Dendritic cell treated with granulocyte-macrophage colony-stimulating factor and Interleukin-4, amounts not matched to agents 40 ng/mL and 50 ng/mL, for 4 days (primary cell): ENCODE data around the gene TGM1.
A peak's percentile ranks its signal among the peaks of the same experiment; 100 is the strongest.
"Not testable (repeated sequence)": the region's sequence is repeated elsewhere in the genome, so short reads cannot be mapped to it uniquely, and the experiment has no call there.

ENCODE experiments used
- H3K27ac Mint-ChIP-seq: one replicate; pipeline ENCODE4 v1.8.0; 2022; ENCODE audit warnings: mild to moderate bottlenecking, mixed read lengths
- H3K27me3 Mint-ChIP-seq: one replicate; pipeline ENCODE4 v1.8.0; 2022; ENCODE audit warnings: mild to moderate bottlenecking, mixed read lengths
- H3K36me3 Mint-ChIP-seq: one replicate; pipeline ENCODE4 v1.8.0; 2022; ENCODE audit warnings: low read depth, mixed read lengths
- H3K4me1 Mint-ChIP-seq: one replicate; pipeline ENCODE4 v1.8.0; 2022; ENCODE audit warnings: low read depth, mixed read lengths
- H3K4me3 Mint-ChIP-seq: one replicate; pipeline ENCODE4 v1.8.0; 2022; ENCODE audit warnings: mild to moderate bottlenecking, moderate library complexity, mixed read lengths
- H3K9me3 Mint-ChIP-seq: one replicate; pipeline ENCODE4 v1.8.0; 2022; ENCODE audit warnings: mixed read lengths
- intact Hi-C: fragments of 100-400 bp; cut with micrococcal nuclease; formaldehyde crosslinking; loops from one replicate; pipeline ENCODE4 v1.15.0; 2022

TGM1 gene

DNA sequence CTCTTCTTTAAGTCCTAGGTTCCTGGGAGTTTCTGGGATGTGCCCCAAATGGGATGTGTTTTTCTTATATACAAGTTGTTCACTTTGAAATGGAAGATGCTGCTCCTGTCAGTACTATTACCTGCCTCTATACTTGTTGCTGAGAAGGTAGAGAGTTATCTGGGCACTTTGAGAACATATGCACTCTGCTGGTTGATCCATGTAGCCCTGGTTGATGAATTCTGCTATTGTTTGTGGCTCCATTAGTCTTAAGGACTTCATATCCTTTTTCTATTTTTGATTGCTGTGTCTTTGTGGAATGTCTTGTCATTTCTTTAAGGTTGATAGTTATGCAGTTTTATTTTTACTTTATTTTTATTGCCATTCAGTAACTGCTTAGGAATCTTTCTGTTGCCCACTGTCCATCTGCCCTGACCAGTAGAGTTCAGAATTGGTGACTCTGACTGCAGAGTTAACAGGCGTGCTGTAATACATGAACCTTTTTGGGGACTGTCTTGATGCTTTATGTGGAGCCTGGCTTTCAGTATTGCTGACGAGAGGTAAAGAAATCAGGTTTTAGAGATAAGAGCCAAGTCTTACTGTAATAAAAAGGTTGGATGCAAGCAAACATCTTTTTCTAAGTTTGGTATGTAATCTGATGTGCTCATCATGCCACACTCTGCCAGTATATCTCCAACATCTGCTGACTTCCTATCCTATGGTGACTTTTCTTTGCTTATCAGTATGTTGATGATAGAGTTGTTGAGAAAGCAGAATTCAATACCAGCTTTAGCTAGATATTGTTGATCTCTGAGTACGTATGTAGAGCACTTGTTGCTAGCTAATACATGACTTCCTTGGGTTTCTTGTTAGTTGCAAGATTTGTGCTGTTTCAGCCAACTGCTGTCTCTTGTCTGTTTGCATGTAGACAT lies 28.6 kb downstream of the TGM1 start:
- Mint-ChIP-seq H3K9me3 (no peaks in the 10 kb centered on the region), H3K36me3 (peaks cover 69% of the 10 kb centered on the region), H3K4me1 (peaks cover 74% of the 10 kb centered on the region), H3K27me3 (no peaks in the 10 kb centered on the region), H3K4me3 (no peak overlapping the region), H3K27ac (no peak overlapping the region)
- intact Hi-C loops = no loop called here

DNA sequence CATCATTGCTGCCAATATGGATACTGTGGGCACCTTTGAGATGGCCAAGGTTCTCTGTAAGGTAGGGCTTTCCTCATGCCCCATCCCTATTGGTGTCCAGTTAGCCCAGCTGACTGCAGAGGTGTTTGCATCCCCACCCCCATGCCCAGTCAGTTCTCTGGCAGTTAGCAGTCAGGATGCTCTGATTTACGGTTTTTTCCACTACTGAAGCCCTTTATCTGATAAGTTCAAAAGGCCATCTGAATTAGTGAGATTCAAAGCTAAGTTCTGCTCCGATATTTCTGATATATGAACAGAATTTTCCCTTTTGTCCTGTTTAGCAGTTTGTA lies 29.5 kb downstream of the TGM1 start:
- H3K27ac Mint-ChIP-seq = peak overlapping the region; percentile 88
- peaks cover 70% of the 10 kb centered on the region for H3K4me1 Mint-ChIP-seq
- H3K4me3 Mint-ChIP-seq = peak overlapping the region; percentile 92
- H3K9me3 Mint-ChIP-seq = no peaks in the 10 kb centered on the region
- H3K36me3 Mint-ChIP-seq = peaks cover 63% of the 10 kb centered on the region
- intact Hi-C loops = loop anchor here (2.0 kb wide), 1 partner anchor 87 kb away; the partner anchor contains the start of genes PSME2 and RNF31
- H3K27me3 Mint-ChIP-seq = no peaks in the 10 kb centered on the region

DNA sequence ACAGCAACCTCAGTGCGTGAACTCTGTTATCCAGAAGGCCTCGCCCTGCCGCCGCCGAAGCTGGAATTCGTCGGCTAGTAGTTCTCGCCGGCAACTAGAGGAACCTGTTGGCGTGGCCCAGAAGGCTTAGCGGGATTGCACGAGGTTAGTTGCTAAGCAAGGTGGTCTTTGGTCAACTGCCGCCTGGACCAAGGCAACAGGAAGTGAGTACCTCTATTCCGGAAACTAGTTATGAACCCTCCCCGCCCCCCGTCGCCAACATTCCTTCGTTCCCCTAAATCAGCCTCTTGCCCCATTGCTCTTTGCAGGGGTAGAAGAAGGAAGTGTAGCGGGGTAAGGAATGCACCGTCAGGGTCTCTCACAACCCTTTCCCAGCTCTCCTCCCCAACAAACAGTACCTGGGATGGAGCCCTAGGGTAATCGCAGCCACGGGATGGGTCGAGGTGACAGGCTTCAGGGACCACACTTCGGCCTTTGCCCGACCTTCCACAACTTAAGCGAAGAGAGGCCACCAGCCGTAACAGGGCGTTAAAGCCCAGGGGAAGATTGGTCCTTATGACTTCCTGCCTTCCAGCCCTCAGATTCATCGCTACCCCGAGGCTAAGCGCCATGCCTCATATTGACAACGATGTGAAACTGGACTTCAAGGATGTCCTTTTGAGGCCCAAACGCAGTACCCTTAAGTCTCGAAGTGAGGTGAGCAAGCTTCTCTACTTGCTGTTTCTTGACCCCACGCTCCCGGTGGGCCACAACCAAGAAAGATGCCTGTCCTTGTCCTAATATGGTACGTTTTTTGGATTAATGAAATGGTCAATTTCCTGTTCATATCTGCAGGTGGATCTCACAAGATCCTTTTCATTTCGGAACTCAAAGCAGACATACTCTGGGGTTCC lies 30.1 kb downstream of the TGM1 start, which contains the start of gene GMPR2:
GMPR2 (plus strand) TSS at position 285 of the 893 bp plus-strand sequence; CDS start at position 610, 325 bp downstream.
- intact Hi-C loops = loop anchor here (1.0 to 2.0 kb wide), 4 partner anchors 9 to 86 kb away; partner anchors contain the start of genes IPO4, MDP1, PSME2 and RNF31
- Mint-ChIP-seq H3K36me3 (peaks cover 63% of the 10 kb centered on the region), H3K4me1 (peaks cover 68% of the 10 kb centered on the region), H3K27ac (peak within 1 kb of the TSS; percentile 88), H3K4me3 (peak within 1 kb of the TSS; percentile 92), H3K9me3 (no peaks in the 10 kb centered on the region), H3K27me3 (no peaks in the 10 kb centered on the region)

GRCh38 chr14:24232121-24232644 lies 30.8 kb downstream of the TGM1 start, which contains the start of gene NEDD8:
NEDD8 (minus strand) TSS chr14:24232367; CDS start chr14:24232267, 100 bp downstream.
- H3K27ac Mint-ChIP-seq = peak within 1 kb of the TSS; percentile 88
- intact Hi-C loops = loop anchor here (1.0 to 2.0 kb wide), 4 partner anchors 10 to 85 kb away; partner anchors contain the start of genes IPO4, MDP1, PSME2 and RNF31
- no peaks in the 10 kb centered on the region for H3K27me3 Mint-ChIP-seq
- peak within 1 kb of the TSS; percentile 92 for H3K4me3 Mint-ChIP-seq
- H3K4me1 Mint-ChIP-seq = peaks cover 66% of the 10 kb centered on the region
- H3K36me3 Mint-ChIP-seq = peaks cover 63% of the 10 kb centered on the region
- no peaks in the 10 kb centered on the region for H3K9me3 Mint-ChIP-seq

- Mint-ChIP-seq H3K27ac (peak overlapping the region; percentile 88), H3K4me1 (peaks cover 62% of the 10 kb centered on the region), H3K4me3 (peak overlapping the region; percentile 92), H3K9me3 (no peaks in the 10 kb centered on the region), H3K36me3 (peaks cover 59% of the 10 kb centered on the region), H3K27me3 (no peaks in the 10 kb centered on the region)
- intact Hi-C loops = loop anchor here (1.0 to 2.0 kb wide), 4 partner anchors 11 to 85 kb away; partner anchors contain the start of genes IPO4, MDP1, PSME2 and RNF31
Measured at GRCh38 chr14:24231263-24232120, 31.5 kb downstream of the TGM1 start.

DNA sequence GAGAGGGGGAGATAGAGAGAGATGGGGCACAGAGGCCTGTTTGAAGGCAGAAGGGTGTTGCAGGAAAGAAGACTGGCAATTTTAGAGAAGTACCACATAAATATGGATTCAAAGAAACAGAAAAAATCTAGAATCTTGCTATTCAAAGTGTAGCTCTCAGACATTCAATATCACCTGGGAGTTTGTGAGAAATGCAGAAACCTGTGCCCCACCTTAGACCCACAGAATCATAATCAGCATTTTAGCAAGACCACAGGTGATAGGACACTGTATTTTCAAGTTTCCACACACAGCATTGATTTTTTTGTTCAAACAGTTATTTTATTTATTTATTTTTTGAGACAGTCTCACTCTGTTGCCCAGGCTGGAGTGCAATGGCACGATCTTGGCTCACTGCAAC lies 34.1 kb downstream of the TGM1 start:
- intact Hi-C loops = no loop called here
- H3K4me3 Mint-ChIP-seq = no peak overlapping the region
- H3K4me1 Mint-ChIP-seq = peaks cover 42% of the 10 kb centered on the region
- H3K36me3 Mint-ChIP-seq = peaks cover 55% of the 10 kb centered on the region
- no peaks in the 10 kb centered on the region for H3K9me3 Mint-ChIP-seq
- no peaks in the 10 kb centered on the region for H3K27me3 Mint-ChIP-seq
- peak overlapping the region; percentile 25 for H3K27ac Mint-ChIP-seq

DNA sequence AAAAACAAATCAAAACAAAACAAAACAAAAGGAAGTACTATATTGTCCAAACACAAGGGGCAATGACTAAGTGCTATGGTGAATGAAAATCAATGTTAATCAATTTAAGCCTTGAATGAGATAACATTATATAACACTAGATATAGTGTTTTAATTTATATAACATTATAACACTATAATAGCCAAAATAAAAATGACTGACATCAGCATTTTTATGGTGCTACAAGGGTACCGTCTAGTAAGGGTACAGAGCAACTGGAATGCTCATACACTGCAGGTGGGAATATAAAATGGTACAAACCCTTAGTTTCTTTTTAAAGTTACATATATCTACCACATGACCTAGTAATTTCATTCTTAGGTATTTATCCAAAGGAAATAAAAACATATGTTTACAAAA lies 36.5 kb downstream of the TGM1 start:
- H3K27ac Mint-ChIP-seq = no peak overlapping the region
- intact Hi-C loops = no loop called here
- H3K4me1 Mint-ChIP-seq = peaks cover 33% of the 10 kb centered on the region
- no peaks in the 10 kb centered on the region for H3K9me3 Mint-ChIP-seq
- peaks cover 46% of the 10 kb centered on the region for H3K36me3 Mint-ChIP-seq
- H3K4me3 Mint-ChIP-seq = no peak overlapping the region
- no peaks in the 10 kb centered on the region for H3K27me3 Mint-ChIP-seq

DNA sequence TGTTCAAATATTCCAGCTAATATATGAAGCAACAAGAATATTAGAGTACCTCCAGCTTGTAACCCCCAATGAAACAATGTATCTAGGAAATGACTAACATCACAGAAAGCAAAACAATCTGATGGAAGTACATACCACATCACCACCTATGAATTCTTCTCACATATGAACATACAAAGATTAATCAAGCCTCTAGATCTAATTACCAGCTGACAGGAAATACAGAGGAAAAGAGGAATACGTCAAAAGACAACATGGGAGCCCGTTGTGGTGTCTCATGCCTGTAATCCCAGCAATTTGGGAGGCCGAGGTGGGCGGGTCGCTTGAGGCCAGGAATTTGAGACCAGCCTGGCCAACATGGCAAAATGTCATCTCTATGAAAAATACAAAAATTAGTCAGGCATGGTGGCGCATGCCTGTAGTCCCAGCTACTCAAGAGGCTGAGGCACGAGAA lies 38.3 kb downstream of the TGM1 start:
- H3K27ac Mint-ChIP-seq = no peak overlapping the region
- intact Hi-C loops = no loop called here
- no peaks in the 10 kb centered on the region for H3K9me3 Mint-ChIP-seq
- peaks cover 45% of the 10 kb centered on the region for H3K36me3 Mint-ChIP-seq
- no peak overlapping the region for H3K4me3 Mint-ChIP-seq
- H3K4me1 Mint-ChIP-seq = peaks cover 22% of the 10 kb centered on the region
- no peaks in the 10 kb centered on the region for H3K27me3 Mint-ChIP-seq

DNA sequence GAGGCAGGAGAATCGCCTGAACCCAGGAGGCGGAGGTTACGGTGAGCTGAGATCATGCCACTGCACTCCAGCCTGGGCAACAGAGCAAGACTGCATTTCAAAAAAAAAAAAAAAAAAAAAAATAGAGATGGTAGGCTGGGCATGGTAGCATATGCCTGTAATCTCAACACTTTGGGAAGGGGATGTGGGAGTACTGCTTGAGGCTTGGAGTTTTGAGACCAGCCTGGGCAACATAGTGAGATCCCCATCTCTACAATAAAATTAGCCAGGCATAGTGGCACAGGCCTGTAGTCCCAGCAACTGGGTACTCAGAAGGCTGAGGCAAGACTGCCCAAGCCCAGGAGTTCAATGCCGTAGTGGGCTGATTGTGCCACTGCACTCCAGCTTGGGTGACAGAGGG lies 40.0 kb downstream of the TGM1 start:
- intact Hi-C loops, H3K27ac Mint-ChIP-seq, H3K27me3 Mint-ChIP-seq, H3K4me3 Mint-ChIP-seq, H3K9me3 Mint-ChIP-seq: not testable (repeated sequence)
- H3K36me3 Mint-ChIP-seq = peaks cover 46% of the 10 kb centered on the region
- H3K4me1 Mint-ChIP-seq = peaks cover 14% of the 10 kb centered on the region

- Mint-ChIP-seq H3K36me3 (peaks cover 43% of the 10 kb centered on the region), H3K4me1 (peaks cover 17% of the 10 kb centered on the region), H3K27me3 (no peaks in the 10 kb centered on the region), H3K9me3 (no peaks in the 10 kb centered on the region), H3K4me3 (no peak overlapping the region), H3K27ac (no peak overlapping the region)
- intact Hi-C loops = loop anchor here (10.0 kb wide), 1 partner anchor 105 kb away; the partner anchor contains the start of genes DCAF11 and NRL
Measured at GRCh38 chr14:24219521-24219920, 43.5 kb downstream of the TGM1 start.

GRCh38 chr14:24219080-24219479 lies 43.9 kb downstream of the TGM1 start:
- Mint-ChIP-seq H3K4me3 (no peak overlapping the region), H3K36me3 (peaks cover 43% of the 10 kb centered on the region), H3K27me3 (no peaks in the 10 kb centered on the region), H3K4me1 (peaks cover 21% of the 10 kb centered on the region), H3K27ac (no peak overlapping the region), H3K9me3 (no peaks in the 10 kb centered on the region)
- intact Hi-C loops = loop anchor here (10.0 kb wide), 1 partner anchor 104 kb away; the partner anchor contains the start of genes DCAF11 and NRL

DNA sequence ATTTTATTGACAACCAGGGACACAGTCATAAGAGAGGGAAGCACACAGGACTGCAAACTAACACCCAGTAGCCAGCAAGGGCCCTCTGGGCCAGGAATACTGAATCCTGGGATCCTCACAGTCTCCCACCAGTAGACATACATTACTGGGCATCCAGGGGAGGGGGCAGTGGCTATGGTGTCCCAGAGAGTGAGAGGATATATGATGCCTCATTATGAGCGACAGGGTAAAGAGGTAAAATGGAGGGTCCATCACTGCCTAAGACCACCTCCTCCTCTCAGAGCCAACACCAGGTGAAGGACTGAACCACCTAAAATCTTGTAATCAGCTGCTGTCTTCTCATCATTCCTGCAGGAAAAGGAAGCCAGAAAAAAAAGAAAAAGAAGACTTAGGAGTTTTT lies 46.1 kb downstream of the TGM1 start:
- peaks cover 59% of the 10 kb centered on the region for H3K36me3 Mint-ChIP-seq
- not testable (repeated sequence) for H3K27me3 Mint-ChIP-seq, H3K9me3 Mint-ChIP-seq, H3K4me3 Mint-ChIP-seq
- H3K4me1 Mint-ChIP-seq = peaks cover 31% of the 10 kb centered on the region
- H3K27ac Mint-ChIP-seq = peak overlapping the region; percentile 99
- intact Hi-C loops = loop anchor here (1.0 to 10.0 kb wide), 3 partner anchors 15 to 102 kb away; partner anchors contain the start of genes DCAF11, GMPR2, NEDD8 and NRL
